ENCODE results near the gene SERTAD3.
"Not testable (repeated sequence)": the region's sequence is repeated elsewhere in the genome, so short reads cannot be mapped to it uniquely, and the experiment has no call there.

The SERTAD3 gene

GRCh38 chr19:40444000-40444824 lies at the start of gene SERTAD3:
Gene SERTAD3 (minus strand): TSS chr19:40444335. CDS start chr19:40442080, 2,255 bp downstream.
- DNase-seq (ENCODE audit: low read depth), result peak; percentile 93

- no peak for DNase-seq (ENCODE audit: low read depth)
These were observed 49.6 kb upstream of the SERTAD3 start for GRCh38 chr19:40493778-40494177.

- DNase-seq (ENCODE audit: low read depth), result no peak
These were observed 48.1 kb upstream of the SERTAD3 start for GRCh38 chr19:40492274-40492673.

GRCh38 chr19:40489882-40490230 lies 45.7 kb upstream of the SERTAD3 start:
- DNase-seq (ENCODE audit: low read depth), result no peak

GRCh38 chr19:40486017-40486416 lies 41.9 kb upstream of the SERTAD3 start:
- no peak for DNase-seq (ENCODE audit: low read depth)

DNA sequence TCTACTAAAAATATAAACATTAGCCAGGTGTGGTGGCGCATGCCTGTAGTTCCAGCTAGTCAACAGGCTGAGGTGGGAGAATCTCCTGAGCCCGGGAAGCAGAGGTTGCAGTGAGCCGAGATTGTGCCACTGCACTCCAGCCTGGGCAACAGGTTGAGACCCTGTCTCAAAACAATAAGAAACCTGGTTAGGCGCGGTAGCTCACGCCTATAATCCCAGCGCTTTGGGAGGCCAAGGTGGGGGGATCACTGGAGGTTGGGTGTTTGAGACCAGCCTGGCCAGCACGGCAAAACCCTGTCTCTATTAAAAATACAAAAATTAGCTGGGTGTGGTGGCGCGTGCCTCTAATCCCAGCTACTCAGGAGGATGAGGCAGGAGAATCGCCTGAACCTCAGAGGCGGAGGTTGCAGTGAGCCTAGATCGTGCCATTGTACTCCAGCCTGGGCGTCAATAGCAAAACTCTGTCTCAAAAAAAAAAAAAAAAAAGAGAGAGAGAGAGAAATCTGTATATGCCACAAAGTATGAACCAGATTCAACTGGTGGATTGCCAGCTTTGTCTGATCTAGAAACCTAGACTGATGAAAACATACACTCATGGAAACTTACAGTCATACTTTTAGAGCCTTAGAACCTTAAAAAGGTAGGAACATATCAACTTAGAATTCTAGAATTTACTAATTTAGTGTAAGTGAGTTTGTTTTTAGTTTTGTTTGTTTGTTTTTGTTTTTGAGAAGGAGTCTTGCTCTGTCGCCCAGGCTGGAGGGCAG lies 31.9 kb upstream of the SERTAD3 start:
- DNase-seq (ENCODE audit: low read depth), result not testable (repeated sequence)

- DNase-seq (ENCODE audit: low read depth), result no peak
These were observed 30.6 kb upstream of the SERTAD3 start for GRCh38 chr19:40474737-40475136.

- no peak for DNase-seq (ENCODE audit: low read depth)
These were observed 28.4 kb upstream of the SERTAD3 start for GRCh38 chr19:40472516-40472915.

- no peak for DNase-seq (ENCODE audit: low read depth)
These were observed 27.0 kb upstream of the SERTAD3 start for GRCh38 chr19:40471111-40471510.

DNA sequence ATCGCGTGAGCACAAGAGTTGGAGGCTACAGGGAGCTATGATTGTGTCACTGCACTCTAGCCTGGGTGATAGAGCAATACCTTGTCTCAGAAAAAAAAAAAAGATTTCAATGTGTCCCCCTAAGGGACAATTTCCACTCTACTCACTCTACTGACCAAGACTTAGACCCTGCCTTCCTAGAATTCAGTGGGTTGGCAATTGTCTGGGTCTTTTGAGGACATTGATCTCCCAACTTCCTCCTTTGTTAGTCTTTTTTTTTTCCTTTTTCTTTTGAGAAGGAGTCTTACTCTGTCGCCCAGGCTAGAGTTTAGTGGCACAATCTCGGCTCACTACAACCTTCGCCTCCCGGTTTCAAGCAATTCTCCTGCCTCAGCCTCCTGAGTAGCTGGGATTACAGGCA lies 24.9 kb upstream of the SERTAD3 start:
- no peak for DNase-seq (ENCODE audit: low read depth)

- DNase-seq (ENCODE audit: low read depth), result no peak
These were observed 23.0 kb upstream of the SERTAD3 start, which contains the start of gene SPTBN4 for GRCh38 chr19:40466985-40467734. Gene SPTBN4 (plus strand): TSS chr19:40467001. CDS start chr19:40472622, 5,621 bp downstream.

DNA sequence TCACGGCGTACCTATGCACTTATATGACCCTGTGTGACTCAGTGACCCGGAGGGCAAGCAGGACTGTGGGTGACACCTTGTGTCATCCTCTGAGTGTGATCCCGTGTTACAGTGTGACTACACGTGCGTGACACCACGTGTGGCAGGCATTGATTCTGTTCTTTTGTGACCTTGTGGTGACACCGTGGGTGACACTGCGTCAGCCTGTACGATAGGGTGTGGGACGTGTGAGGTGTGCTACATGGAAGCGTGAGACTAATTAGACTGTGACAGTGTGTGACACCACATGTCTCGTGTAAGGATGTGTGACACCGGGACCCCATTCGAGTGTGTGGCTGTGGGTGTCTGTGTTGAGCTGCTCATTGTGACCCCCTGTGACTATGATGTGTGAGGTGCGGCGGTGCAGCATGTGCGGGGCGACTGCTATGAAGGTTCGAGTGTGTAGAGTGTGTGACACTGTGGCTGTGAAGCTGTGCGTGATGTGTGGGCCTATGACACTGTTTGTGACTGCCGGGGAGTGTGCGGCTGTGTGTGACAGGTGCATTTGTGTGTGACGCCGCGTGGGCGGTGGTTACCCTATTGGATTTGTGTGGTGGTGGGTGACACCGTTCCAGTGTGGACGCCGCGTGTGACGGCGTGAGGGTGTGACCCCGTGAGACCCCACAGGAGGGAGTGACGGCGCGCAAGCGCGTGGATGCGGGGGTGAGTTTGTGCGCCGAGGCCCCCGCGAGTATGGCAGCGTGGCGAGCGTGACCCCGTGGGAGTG lies 22.3 kb upstream of the SERTAD3 start:
- peak; percentile 47 for DNase-seq (ENCODE audit: low read depth)

GRCh38 chr19:40465557-40466218 lies 21.6 kb upstream of the SERTAD3 start, which contains the start of gene BLVRB:
Gene BLVRB (minus strand): TSS chr19:40465745. CDS start chr19:40465688, 57 bp downstream.
- DNase-seq (ENCODE audit: low read depth), result peak; percentile 98

GRCh38 chr19:40465025-40465556 lies 21.0 kb upstream of the SERTAD3 start:
- no peak for DNase-seq (ENCODE audit: low read depth)

DNA sequence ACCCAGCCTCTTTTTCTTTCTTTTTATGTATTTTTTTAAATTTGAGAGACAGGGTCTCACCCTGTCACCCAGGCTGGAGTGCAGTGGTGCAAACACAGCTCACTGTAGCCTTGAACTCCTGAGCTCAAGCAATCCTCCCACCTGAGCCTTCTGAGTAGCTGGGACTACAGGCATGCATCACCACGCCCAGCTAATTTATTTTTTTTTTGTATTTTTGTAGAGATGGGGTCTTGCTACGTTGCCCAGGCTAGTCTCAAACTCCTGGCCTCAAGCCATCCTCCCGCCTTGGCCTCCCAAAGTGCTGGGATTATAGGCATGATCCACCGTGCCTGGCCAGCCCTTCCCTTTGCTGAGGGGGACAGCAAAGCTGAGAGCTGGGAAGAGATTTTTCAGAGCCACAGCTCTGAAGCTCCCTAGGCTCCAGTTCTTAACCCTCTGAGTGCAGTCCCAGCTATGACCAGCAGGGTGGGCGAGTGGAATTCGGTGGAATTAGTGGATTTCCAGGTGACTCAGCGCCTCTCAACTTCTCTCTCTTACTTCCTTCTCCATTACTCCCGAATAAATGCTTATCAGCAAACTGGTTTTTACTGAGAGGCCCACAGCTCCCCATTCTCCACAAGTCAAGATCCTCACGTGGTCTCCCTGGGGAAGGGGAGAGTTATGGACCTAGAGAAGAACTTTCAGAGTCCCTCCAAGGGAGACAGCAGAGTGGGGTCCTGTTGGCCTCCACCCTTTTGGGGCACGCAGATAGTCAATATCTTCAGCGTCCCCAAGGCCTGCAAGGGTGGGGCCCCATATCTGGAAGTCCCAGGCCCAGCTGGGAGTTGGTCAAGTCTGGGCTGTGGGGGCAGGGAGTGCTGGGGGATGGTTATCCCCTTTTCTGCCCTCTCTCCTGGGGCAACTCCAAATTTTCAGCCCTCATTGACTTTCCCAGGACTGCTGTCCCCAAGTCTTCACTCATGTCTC lies 20.2 kb upstream of the SERTAD3 start:
- DNase-seq (ENCODE audit: low read depth), result peak; percentile 61

DNA sequence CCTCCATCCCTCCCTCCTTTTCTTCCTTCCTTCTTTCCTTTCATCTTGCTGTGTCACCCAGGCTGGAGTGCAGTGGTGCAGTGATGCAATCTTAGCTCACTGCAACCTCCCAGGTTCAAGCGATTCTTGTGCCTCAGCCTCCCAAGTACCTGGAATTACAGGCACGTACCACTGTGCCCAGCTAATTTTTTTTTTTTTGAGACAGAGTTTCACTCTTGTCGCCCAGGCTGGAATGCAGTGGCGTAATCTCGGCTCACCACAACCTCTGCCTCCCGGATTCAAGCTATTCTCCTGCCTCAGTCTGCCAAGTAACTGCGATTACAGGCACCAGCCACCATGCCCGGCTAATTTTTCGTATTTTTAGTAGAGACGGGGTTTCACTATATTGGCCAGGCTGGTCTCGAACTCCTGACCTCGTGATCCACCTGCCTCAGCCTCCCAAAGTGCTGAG lies 19.5 kb upstream of the SERTAD3 start:
- DNase-seq (ENCODE audit: low read depth), result not testable (repeated sequence)

- no peak for DNase-seq (ENCODE audit: low read depth)
These were observed 17.6 kb upstream of the SERTAD3 start for GRCh38 chr19:40461669-40462221.

DNA sequence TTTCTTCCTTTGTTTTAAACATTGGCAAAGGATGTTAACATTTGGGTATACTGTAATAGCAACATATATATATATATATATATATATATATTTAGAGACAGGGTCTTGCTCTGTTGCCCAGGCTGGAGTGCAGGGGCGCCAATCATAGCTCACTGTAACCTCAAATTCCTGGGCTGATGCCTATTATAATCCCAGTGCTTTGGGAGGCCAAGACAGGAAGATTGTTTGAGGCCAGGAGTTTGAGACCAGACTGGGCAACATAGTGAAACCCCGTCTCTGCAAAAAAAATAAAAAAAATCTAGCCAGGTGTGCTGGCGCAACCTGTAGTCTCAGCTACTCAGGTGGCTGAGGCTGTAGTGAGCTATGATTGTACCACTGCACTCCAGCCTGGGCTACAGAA lies 16.1 kb upstream of the SERTAD3 start:
- no peak for DNase-seq (ENCODE audit: low read depth)

DNA sequence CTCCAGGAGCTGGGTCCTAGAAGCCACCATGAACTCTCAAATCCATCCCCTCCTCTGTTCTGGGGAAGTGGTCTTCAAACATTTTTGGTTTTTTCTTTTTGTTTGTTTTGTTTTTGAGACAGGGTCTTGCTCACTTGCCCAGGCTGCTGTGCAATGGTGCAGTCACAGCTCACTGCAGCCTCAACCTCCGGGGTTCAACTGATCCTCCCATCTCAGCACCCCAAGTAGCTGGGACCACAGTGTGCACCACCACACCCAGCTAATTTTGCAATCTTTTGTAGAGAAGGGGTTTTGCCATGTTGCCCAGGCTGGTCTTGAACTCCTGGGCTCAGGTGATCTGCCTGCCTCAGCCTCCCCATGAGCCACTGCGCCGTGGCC lies 14.5 kb upstream of the SERTAD3 start:
- DNase-seq (ENCODE audit: low read depth), result no peak

All from stimulated activated CD8-positive, alpha-beta memory T cell treated with anti-CD3 and anti-CD28 coated beads, Interleukin-12 subunit alpha, Interleukin-12 subunit beta, amount 100 ng/mL, for 1 hour (primary cell).